Right lobe of liver (tissue), 4 donors: ENCODE measurements around the gene NFASC.

Experiments used
- POLR2A ChIP-seq: fragments of 450-650 bp; IDR thresholded peaks from one replicate; pipeline ENCODE4 v1.6.1; 2017; ENCODE audit warnings: antibody characterized with exemption, mild to moderate bottlenecking
- TF ChIP-seq, protein P1 (sequence below), 4 donors: fragments of 200-600 bp in 3 of 4; fragments of 450-650 bp in 1 of 4; IDR thresholded peaks; one replicate each; pipeline versions ENCODE4 v1.5.1 to v1.8.0; 2016 to 2022; ENCODE audit warnings: antibody characterized with exemption in 4 of 4, mild to moderate bottlenecking in 2 of 4
- donor health status: DM: no; HTN: no; CAD: no.
- donor health status: DM: no; HTN: no; CAD: no.
- donor health status: DM: no; HTN: yes; CAD: no.

GRCh38 chr1:205048382-205048781 lies 177.7 kb downstream of the NFASC start:
- no peak for TF ChIP-seq POLR2A
- TF ChIP-seq, protein P1, sequence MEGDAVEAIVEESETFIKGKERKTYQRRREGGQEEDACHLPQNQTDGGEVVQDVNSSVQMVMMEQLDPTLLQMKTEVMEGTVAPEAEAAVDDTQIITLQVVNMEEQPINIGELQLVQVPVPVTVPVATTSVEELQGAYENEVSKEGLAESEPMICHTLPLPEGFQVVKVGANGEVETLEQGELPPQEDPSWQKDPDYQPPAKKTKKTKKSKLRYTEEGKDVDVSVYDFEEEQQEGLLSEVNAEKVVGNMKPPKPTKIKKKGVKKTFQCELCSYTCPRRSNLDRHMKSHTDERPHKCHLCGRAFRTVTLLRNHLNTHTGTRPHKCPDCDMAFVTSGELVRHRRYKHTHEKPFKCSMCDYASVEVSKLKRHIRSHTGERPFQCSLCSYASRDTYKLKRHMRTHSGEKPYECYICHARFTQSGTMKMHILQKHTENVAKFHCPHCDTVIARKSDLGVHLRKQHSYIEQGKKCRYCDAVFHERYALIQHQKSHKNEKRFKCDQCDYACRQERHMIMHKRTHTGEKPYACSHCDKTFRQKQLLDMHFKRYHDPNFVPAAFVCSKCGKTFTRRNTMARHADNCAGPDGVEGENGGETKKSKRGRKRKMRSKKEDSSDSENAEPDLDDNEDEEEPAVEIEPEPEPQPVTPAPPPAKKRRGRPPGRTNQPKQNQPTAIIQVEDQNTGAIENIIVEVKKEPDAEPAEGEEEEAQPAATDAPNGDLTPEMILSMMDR (IDR thresholded peaks at IDR 0.05): no peak
